Kidney epithelial cell (primary cell): ENCODE results near the gene ZNF230. TPM values are rescaled to one million over a fixed set of nuclear protein-coding genes. Genes with fewer than 3 reads are reported as not detected.

Experiments
- DNase-seq: peaks from one replicate; pipeline ENCODE4 v3.0.0-alpha.2; 2010; ENCODE audit warnings: low read depth
- H3K27me3 ChIP-seq: 2 replicates; pipeline ENCODE4 v1.6.0; 2011; ENCODE audit warnings: low read length; ENCODE audit not compliant: control insufficient read depth, insufficient read depth
- H3K36me3 ChIP-seq: 2 replicates; pipeline ENCODE4 v1.5.1; 2011; ENCODE audit warnings: low read length; ENCODE audit not compliant: control insufficient read depth, insufficient read depth
- H3K4me3 ChIP-seq: 2 replicates; pipeline ENCODE4 v1.5.1; 2011; ENCODE audit warnings: low read depth, mild to moderate bottlenecking, control low read depth, low read length
- total RNA-seq: library from RNA; depleted of rRNA; stranded (reverse); fragments of >200 nt; gene quantifications from 2 replicates; pipeline ENCODE4 v1.2.3, GENCODE V29; 2015
- TF ChIP-seq, protein P1 (sequence below): IDR thresholded peaks from 2 replicates; pipeline ENCODE4 v1.5.1; 2011; ENCODE audit warnings: mild to moderate bottlenecking, moderate library complexity, low read length, control low read depth, inconsistent platforms; ENCODE audit not compliant: insufficient read depth, poor library complexity, severe bottlenecking

The ZNF230 gene
- total RNA-seq, 1 donor from 2014 or later, result 2.9 TPM

- TF ChIP-seq, protein P1, sequence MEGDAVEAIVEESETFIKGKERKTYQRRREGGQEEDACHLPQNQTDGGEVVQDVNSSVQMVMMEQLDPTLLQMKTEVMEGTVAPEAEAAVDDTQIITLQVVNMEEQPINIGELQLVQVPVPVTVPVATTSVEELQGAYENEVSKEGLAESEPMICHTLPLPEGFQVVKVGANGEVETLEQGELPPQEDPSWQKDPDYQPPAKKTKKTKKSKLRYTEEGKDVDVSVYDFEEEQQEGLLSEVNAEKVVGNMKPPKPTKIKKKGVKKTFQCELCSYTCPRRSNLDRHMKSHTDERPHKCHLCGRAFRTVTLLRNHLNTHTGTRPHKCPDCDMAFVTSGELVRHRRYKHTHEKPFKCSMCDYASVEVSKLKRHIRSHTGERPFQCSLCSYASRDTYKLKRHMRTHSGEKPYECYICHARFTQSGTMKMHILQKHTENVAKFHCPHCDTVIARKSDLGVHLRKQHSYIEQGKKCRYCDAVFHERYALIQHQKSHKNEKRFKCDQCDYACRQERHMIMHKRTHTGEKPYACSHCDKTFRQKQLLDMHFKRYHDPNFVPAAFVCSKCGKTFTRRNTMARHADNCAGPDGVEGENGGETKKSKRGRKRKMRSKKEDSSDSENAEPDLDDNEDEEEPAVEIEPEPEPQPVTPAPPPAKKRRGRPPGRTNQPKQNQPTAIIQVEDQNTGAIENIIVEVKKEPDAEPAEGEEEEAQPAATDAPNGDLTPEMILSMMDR, result no peak
- no peaks in the 10 kb centered on the region for H3K36me3 ChIP-seq
- H3K4me3 ChIP-seq, result peak overlapping the region; percentile 88
- DNase-seq, result no peak
- no peaks in the 10 kb centered on the region for H3K27me3 ChIP-seq
These were observed 19.2 kb upstream of the ZNF230 start for GRCh38 chr19:43983544-43983911.

DNA sequence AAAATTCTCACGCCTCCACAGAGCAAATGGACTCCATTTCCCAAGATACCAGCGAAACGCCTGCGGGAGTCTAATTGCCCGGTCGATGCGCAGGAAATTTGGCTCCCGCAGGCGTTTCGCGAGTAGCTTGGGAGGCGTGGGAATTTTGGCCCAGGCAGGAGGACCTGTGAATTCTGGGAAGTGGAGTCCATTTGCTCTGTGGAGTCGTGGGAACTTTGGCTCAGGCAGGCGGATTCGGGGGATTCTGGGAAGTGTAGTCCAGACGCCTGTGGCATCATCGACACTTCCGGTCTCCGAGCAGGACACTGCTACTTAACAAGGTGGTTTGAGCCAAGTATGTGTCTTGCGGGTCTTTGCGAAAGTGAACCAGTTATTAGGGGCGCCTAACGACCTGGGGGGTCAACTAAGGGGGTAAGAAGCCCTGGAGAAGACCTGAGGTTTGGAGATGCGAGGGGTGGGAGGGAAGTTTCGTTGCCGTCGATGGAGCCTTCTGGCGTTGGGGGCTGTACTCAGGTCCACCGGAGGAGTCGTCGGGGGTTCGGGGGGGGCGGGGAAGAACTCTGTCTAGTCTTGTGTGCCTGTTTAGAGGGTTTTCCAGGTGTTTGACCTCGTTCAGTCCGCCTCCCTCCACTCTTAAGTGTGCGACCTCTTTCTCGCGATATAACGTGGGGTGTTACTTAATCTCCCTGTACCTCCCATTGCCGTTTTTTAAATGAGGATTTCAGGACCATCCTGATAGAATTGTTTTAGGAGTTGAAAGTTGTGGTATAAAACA, 18.7 kb upstream of the ZNF230 start, which contains the start of gene ZNF155:
ZNF155 (plus strand) TSS at position 277 of the 775 bp plus-strand sequence. CDS start 4,356 bp downstream, outside the sequence.
- Histone ChIP-seq H3K4me3 (peak within 1 kb of the TSS; percentile 88), H3K36me3 (no peaks in the 10 kb centered on the region), H3K27me3 (no peaks in the 10 kb centered on the region)
- peak; percentile 93 for DNase-seq
- TF ChIP-seq, protein P1, result no peak

GRCh38 chr19:43984687-43985000, 18.1 kb upstream of the ZNF230 start:
- Histone ChIP-seq H3K4me3 (peak overlapping the region; percentile 88), H3K36me3 (no peaks in the 10 kb centered on the region), H3K27me3 (no peaks in the 10 kb centered on the region)
- DNase-seq, result no peak
- TF ChIP-seq, protein P1, result no peak

DNA sequence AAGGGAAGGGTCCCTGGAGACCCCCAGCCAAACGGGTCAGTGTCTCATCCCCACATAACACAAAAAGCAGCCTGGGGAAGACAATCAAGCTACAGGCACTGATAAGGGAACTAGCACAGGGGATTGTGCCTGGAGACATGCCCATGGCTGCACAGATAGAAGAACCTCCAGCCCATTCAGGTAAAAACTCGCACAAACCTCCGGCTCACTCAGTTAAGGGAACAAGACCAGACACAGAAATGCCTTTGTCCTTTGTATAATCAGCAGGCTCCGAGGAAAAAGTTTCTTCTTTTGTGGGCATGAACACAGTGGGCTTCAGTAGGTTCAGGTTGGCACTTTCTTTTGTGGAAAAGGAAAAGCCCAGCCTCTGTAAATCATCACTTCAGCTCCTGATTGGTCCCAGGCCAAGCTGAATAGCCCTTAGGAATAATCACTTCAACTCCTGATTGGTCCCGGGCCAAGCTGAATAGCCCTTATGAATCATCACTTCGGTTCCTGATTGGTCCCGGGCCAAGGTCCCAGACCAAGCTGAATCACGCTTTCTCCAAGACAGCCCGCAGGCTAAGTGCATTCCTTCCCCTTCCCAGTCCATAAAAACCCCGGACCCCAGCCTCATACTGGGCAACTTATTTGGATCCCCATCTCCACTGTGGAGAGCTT, 5.0 kb upstream of the ZNF230 start:
- DNase-seq, result no peak
- H3K4me3 ChIP-seq, result no peak overlapping the region
- TF ChIP-seq, protein P1, result no peak

GRCh38 chr19:44002212-44002565, 568 bp upstream of the ZNF230 start:
- Histone ChIP-seq H3K36me3 (no peaks in the 10 kb centered on the region), H3K4me3 (peak overlapping the region; percentile 95), H3K27me3 (no peaks in the 10 kb centered on the region)
- TF ChIP-seq, protein P1, result no peak
- no peak for DNase-seq

More for the DNA sequence above, 5.0 kb upstream of the ZNF230 start:
- no peaks in the 10 kb centered on the region for H3K27me3 ChIP-seq
- no peaks in the 10 kb centered on the region for H3K36me3 ChIP-seq

- Histone ChIP-seq H3K36me3 (no peaks in the 10 kb centered on the region), H3K27me3 (no peaks in the 10 kb centered on the region), H3K4me3 (peak overlapping the region; percentile 95)
- no peak for DNase-seq
- TF ChIP-seq, protein P1, result no peak
These were observed 778 bp downstream of the ZNF230 start for GRCh38 chr19:44003461-44004009.
